ENCODE data around the gene EPN3.
A peak's percentile ranks its signal among the peaks of the same experiment; 100 is the strongest.

The EPN3 gene

DNA sequence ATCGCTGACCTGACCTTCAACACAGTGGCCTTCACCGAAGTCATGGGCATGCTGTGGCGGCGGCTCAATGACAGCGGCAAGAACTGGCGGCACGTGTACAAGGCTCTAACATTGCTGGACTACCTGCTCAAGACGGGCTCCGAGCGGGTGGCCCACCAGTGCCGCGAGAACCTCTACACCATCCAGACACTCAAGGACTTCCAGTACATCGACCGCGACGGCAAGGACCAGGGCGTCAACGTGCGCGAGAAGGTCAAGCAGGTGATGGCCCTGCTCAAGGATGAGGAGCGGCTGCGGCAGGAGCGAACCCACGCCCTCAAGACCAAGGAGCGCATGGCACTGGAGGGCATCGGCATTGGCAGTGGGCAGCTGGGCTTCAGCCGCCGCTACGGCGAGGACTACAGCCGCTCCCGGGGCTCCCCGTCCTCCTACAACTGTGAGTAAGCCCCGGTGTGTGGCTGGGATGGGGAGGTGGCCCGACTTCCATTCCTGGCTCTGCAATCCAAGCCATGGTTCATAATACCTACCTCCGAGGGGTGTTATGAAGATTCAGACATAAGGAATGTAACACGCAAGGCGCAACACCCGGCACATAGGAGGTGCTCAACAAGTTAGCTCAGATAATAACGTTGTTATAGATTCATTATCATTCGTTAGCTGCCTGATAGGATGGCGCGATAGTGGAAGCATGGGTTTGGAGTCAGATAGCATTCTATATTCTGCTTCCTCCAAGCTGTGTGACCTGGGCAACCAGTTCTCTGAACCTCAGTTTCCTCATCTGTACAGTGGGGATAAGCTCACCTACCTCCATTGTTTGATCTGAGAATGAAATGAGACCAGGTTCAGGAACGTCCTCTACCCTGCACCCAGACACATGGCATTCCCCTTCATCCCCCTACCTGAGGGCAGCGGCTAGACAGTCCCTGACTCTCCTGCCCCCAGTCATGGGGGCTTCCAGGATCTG lies 4.4 kb downstream of the EPN3 start:
- DNase-seq = no peak

GRCh38 chr17:50537721-50538548 lies 5.4 kb downstream of the EPN3 start:
- DNase-seq = peak; percentile 4

GRCh38 chr17:50538549-50539410 lies 6.2 kb downstream of the EPN3 start:
- DNase-seq = no peak

DNA sequence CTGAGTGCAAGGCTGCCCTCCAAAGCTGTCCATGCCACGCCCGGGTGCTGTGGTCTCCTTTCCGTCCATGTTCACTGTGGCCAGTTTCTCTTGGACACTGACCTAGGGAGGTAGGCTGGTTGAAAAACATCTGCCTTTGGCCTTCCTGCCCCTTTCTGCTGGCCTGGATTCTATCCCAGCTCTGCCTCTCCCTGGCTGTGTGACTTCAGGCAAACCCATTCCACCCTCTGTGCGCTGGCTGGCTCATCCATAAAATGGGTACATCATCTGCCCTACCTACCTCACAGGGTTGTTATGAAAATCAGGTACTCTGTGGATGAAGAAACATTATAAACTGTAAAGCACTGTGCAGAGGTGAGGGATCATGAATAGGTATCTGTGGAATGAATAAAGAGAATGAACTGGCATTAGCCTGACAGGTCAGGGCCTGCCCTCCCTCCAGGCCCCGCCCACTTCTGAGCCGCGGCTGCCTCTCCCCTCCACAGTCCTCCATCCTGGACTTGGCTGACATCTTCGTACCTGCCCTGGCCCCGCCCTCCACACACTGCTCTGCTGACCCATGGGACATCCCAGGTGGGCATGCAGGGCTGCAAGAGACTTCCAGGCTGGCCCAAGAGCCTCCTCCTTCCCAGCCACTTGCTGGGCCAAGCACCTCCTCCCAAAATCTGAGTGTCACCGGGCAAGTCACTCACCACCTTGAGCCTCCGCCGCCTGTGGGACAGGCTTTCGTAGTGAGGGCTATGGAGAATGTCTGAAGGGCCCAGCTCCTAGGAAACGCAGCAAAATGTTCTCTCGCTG lies 7.4 kb downstream of the EPN3 start:
- no peak for DNase-seq

DNA sequence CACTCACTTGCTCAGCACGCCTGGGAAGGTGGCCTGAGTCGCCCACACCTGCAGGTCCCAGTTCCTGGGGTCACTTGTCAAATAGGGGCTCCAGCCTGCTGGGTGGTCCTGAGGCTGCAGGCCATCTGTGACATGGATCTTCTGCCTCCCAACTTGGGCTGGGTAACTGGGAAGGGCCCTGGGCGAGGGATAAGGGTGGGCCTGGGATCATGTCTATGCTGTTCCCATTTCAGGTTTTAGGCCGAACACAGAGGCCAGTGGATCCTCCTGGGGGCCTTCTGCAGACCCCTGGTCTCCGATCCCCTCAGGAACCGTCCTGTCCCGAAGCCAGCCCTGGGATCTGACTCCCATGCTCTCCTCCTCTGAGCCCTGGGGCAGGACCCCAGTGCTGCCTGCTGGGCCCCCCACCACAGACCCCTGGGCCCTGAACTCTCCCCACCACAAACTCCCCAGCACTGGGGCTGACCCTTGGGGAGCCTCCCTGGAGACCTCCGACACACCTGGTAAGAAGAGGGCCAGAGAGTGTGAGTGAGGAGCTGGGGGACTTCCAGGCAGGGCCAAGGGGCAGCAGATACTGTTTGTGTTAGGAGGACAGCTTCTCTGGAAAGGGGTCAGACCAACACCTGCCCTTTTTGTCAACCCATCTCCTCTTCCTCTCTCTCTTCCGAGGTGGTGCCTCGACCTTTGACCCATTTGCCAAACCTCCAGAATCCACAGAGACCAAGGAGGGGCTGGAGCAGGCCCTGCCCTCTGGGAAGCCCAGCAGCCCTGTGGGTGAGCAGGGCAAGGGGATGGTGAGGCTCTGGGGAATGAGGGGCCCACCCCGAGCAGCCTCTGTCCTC lies 8.2 kb downstream of the EPN3 start:
- no peak for DNase-seq

- DNase-seq = no peak
These were observed 8.8 kb downstream of the EPN3 start for GRCh38 chr17:50541402-50541715.

GRCh38 chr17:50541716-50542688 lies 9.5 kb downstream of the EPN3 start:
- peak; percentile 57 for DNase-seq

- no peak for DNase-seq
These were observed 10.6 kb downstream of the EPN3 start for GRCh38 chr17:50542795-50543774.

DNA sequence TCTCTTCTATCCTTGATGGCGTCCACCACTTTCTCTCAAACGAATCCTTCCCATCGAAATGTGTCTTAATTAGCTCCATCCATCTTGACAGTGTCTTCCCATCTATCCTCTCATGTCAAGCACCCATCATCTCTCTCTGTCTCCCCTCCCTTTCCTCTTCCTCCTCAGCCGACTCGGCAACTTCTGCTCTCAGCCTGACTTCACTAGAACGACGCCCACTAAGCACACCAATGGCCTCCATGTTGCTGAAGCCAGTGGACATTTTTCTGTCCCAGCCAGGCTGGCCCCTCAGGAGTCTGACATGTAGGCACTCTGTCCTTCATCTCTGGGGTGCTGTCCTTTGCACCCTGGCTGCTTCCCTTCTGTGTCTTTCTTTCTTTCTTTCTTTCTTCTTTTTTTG lies 12.0 kb downstream of the EPN3 start:
- DNase-seq = peak; percentile 14

- DNase-seq = no peak
These were observed 12.8 kb downstream of the EPN3 start for GRCh38 chr17:50545311-50545710.

GRCh38 chr17:50546701-50547034 lies 14.1 kb downstream of the EPN3 start:
- DNase-seq = no peak

DNA sequence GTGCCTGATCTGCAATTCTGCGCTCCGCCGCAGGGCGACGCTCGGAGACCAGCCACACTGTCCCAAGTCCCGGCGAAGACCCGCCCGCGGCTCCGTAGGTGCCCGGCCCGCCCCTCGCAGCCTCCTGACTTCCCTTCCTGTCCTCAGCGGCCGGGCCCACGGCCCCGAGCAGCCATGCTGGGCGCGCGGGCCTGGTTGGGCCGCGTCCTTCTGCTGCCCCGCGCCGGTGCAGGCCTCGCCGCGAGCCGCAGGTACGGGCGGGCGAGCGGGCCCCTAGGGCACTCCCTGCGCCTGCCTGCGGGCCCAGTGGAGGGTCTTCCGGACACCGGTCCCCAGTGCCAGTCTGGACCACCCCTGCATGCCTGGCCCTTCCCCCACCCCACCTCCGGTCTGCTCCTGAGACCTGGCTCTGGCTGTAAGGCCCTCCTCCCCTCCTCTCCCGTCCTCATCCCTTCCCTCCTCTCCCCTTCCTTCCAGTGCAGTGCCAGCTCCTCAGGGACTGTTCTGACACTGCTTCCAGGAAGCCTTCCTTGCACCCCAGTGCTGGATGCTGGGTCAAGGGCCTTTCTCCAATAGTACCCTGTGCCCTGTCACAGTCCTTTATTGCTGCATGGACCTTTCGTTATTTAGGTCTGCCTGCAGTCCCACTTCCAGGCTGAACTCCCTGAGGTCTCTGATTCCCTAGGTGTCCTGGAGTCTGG lies 14.7 kb downstream of the EPN3 start, which contains the start of gene SPATA20:
TSS of gene SPATA20 (plus strand) at position 140 of the 701 bp plus-strand sequence. CDS start at position 175, 35 bp downstream.
- DNase-seq = peak; percentile 85

DNA sequence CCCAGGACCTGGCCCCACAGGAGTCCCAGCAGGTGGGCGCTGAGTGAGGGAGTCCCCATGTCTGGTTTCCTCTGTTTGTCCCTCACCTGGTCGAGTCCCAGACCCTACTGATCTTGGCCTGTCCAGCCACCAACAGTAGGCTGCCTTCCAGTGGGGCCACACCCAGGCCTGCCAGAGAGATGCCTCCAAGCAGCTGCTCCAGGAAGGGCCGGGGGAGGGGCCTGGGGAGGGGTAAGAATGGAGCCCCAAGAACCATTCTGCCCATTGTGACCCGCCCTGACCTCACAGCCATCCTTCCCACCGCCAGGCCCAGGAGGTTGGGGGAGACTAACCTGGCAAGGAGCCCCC lies 15.2 kb downstream of the EPN3 start:
- no peak for DNase-seq

- DNase-seq = no peak
These were observed 16.3 kb downstream of the EPN3 start for GRCh38 chr17:50548831-50549230.

- DNase-seq = no peak
These were observed 16.9 kb downstream of the EPN3 start for GRCh38 chr17:50549256-50549941.

DNA sequence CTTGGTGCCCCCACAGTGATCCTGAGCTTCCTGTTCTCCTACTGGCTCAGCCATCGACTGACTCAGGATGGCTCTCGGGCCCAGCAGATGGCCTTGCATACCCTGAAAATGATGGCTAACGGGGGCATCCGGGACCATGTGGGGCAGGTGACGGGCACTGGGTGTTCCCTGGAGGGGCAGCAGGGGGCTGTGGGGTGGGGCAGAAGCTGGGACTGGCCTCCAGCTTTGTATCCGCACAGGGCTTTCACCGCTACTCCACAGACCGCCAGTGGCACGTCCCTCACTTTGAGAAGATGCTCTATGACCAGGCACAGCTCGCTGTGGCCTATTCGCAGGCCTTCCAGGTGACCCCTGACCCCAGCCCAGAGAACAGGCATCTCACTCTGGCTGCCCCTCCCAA lies 17.4 kb downstream of the EPN3 start:
- no peak for DNase-seq

GRCh38 chr17:50550661-50551432 lies 18.3 kb downstream of the EPN3 start:
- peak; percentile 4 for DNase-seq

Measured in MV-4-11 (cell line).